KOPT-K1 (cell line): ENCODE measurements around the gene CDC42BPB.
"Not testable (repeated sequence)": the region's sequence is repeated elsewhere in the genome, so short reads cannot be mapped to it uniquely, and the experiment has no call there.

ENCODE experiments used
- H3K27ac ChIP-seq: fragments of 200-600 bp; sonication (generic); 2 replicates; pipeline ENCODE4 v1.5.1; 2016; ENCODE audit warnings: antibody characterized with exemption, mild to moderate bottlenecking, low read depth, low read length; ENCODE audit not compliant: poor library complexity, severe bottlenecking
- H3K36me3 ChIP-seq: fragments of 200-600 bp; sonication (generic); 2 replicates; pipeline ENCODE4 v1.5.1; 2017; ENCODE audit warnings: antibody characterized with exemption, mild to moderate bottlenecking, low read length, moderate library complexity; ENCODE audit not compliant: insufficient read depth
- H3K9me3 ChIP-seq: fragments of 200-600 bp; sonication (generic); 2 replicates; pipeline ENCODE4 v1.5.1; 2017; ENCODE audit warnings: antibody characterized with exemption, low read length, mild to moderate bottlenecking; ENCODE audit not compliant: insufficient read depth, poor library complexity, severe bottlenecking

Gene CDC42BPB

DNA sequence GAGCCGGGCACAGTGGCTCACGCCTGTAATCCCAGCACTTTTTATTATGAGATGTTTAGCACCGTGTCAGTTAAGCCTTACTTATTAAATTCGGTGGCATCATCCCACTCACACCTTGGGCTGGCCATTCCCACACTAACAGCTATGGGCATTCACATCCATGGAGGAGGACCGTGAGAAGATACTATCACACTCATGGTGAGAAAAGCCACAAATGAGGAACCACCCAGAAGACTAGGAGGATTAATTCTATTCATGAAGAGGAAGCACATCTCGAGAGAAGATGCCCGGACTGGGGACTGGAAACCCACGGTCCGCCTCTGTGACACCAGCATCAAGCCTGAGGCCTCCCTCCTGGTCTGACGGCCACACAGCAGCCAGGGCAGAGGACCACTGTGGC lies 4.9 kb downstream of the CDC42BPB start:
- H3K27ac ChIP-seq, result no peak overlapping the region
- H3K36me3 ChIP-seq, result no peaks in the 10 kb centered on the region
- no peaks in the 10 kb centered on the region for H3K9me3 ChIP-seq

GRCh38 chr14:103050935-103051334 lies 6.4 kb downstream of the CDC42BPB start:
- Histone ChIP-seq H3K27ac (no peak overlapping the region), H3K36me3 (no peaks in the 10 kb centered on the region), H3K9me3 (no peaks in the 10 kb centered on the region)

DNA sequence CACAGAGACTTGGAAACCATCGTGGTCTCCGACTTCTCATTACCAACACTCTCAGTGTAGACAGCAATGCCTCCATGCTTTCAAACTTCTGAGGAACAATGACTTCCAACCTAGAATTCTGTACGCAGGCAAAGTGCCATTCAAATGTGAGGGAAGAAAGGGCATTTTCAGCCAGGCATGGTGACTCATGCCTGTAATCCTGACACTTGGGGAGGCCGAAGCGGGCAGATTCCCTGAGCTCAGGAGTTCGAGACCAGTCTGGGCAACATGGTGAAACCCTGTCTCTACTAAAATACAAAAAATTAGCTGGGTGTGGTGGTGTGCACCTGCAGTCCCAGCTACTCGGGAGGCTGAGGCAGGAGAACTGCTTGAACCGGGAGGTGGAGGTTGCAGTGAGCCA lies 9.9 kb downstream of the CDC42BPB start:
- not testable (repeated sequence) for H3K9me3 ChIP-seq, H3K36me3 ChIP-seq, H3K27ac ChIP-seq

- Histone ChIP-seq H3K36me3 (no peaks in the 10 kb centered on the region), H3K27ac (no peak overlapping the region)
Measured at GRCh38 chr14:103045371-103045869, 11.9 kb downstream of the CDC42BPB start.

DNA sequence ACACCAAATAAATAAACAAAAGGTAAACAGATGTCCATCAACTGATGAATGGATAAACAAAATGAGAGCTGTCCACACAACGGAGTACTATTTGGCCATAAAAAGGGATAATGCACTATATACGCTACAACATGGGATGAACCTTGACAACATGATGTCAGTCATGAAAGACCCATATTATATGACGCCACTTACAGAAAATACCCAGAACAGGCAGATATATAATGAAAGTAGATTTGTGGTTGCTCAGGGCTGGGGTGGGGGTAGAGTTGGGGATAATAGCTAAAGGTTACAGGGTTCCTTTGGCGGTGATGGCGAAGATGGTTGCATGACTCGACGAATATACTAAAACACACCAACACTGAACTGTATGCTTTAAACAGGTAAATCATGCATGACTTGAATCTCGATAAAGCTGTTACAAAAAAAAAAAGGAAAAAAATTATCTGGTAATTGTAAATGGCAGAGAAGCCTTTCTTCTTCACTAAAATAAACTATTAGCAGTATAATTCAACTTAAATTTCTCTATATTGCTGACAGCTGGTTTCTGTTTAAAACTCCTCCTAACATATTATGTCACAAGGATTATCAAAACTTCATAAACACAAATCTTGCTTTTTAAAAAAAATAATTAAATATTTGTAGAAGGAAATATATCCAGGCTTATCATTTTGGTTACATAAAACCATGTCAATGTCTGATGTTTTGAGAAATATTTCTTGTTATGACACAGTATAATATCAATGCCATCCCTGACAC lies 13.9 kb downstream of the CDC42BPB start:
- Histone ChIP-seq H3K9me3 (peaks cover 7% of the 10 kb centered on the region), H3K36me3 (no peaks in the 10 kb centered on the region), H3K27ac (no peak overlapping the region)

More at GRCh38 chr14:103045371-103045869, 11.9 kb downstream of the CDC42BPB start:
- peaks cover 7% of the 10 kb centered on the region for H3K9me3 ChIP-seq

GRCh38 chr14:103041464-103041863 lies 15.9 kb downstream of the CDC42BPB start:
- H3K27ac ChIP-seq, result no peak overlapping the region
- H3K36me3 ChIP-seq, result no peaks in the 10 kb centered on the region
- H3K9me3 ChIP-seq, result peaks cover 7% of the 10 kb centered on the region

GRCh38 chr14:103033681-103034096 lies 23.7 kb downstream of the CDC42BPB start:
- Histone ChIP-seq H3K36me3 (no peaks in the 10 kb centered on the region), H3K27ac (no peak overlapping the region), H3K9me3 (no peaks in the 10 kb centered on the region)

GRCh38 chr14:103031956-103032355 lies 25.4 kb downstream of the CDC42BPB start:
- Histone ChIP-seq H3K9me3 (no peaks in the 10 kb centered on the region), H3K36me3 (no peaks in the 10 kb centered on the region), H3K27ac (no peak overlapping the region)

DNA sequence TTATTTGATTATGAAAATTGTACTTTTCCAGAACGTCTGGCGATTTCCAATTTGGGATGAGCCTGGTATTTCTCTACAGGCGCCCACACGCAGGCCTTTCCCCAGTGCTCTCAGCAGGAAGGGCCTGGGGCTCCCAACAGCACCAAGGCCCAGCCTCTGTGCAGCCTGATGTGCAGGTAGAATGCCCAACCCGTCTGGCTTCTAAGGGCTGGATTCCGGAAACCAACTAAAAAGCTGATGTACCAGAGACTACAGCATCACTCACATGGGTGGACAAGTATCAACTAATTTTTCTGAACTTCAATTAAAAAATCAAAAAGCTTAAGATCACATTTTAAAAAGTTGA lies 25.8 kb downstream of the CDC42BPB start:
- H3K36me3 ChIP-seq, result no peaks in the 10 kb centered on the region
- H3K27ac ChIP-seq, result no peak overlapping the region
- no peaks in the 10 kb centered on the region for H3K9me3 ChIP-seq

- H3K36me3 ChIP-seq, result no peaks in the 10 kb centered on the region
- H3K27ac ChIP-seq, result no peak overlapping the region
- H3K9me3 ChIP-seq, result peaks cover 2% of the 10 kb centered on the region
Measured at GRCh38 chr14:103030741-103031565, 26.4 kb downstream of the CDC42BPB start.

GRCh38 chr14:103029936-103030335 lies 27.4 kb downstream of the CDC42BPB start:
- H3K9me3 ChIP-seq, result peaks cover 7% of the 10 kb centered on the region
- H3K36me3 ChIP-seq, result no peaks in the 10 kb centered on the region
- H3K27ac ChIP-seq, result no peak overlapping the region

GRCh38 chr14:103028772-103029171 lies 28.6 kb downstream of the CDC42BPB start:
- Histone ChIP-seq H3K27ac (no peak overlapping the region), H3K9me3 (peaks cover 7% of the 10 kb centered on the region), H3K36me3 (no peaks in the 10 kb centered on the region)

- H3K27ac ChIP-seq, result no peak overlapping the region
- H3K36me3 ChIP-seq, result no peaks in the 10 kb centered on the region
- peaks cover 7% of the 10 kb centered on the region for H3K9me3 ChIP-seq
Measured at GRCh38 chr14:103028161-103028767, 29.1 kb downstream of the CDC42BPB start.

DNA sequence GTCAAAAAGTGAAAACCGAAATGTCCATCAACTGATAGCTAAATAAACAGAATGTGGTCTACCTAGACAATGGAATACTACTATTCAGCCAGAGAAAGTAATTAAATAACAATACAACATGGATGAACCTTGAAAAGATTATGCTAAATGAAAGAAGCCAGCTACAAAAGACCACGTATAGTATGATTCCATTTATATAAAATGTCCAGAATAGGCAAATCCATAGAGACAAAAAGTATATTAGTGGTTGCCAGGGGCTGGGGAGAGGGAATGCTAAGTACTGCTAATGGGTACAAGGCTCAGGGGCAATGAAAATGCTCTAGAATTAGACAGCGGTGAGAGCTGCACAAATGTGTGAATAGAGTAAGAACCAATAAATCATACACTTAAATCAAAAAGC lies 29.9 kb downstream of the CDC42BPB start:
- Histone ChIP-seq H3K9me3 (peaks cover 7% of the 10 kb centered on the region), H3K27ac (no peak overlapping the region), H3K36me3 (no peaks in the 10 kb centered on the region)

DNA sequence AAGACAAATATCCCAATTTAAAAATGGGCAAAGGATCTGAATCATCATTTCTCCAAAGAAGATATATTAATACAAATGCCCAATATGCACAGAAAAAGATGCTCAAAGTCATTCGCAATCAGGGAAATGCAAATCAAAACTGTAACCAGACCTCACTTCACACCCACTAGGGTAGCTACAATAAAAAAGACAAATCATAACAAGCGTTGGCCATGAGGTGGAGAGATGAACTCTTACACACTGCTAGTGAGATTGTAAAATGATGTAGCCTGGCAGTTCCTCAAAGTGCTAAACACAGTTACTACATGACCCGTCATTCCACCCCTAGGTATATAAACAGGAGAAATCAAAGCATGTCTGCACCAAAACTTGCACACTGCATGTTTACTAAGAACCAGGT lies 30.4 kb downstream of the CDC42BPB start:
- H3K27ac ChIP-seq, result no peak overlapping the region
- peaks cover 7% of the 10 kb centered on the region for H3K9me3 ChIP-seq
- H3K36me3 ChIP-seq, result no peaks in the 10 kb centered on the region
